HG03442 (cell line): ENCODE measurements around the gene TRAFD1.

ENCODE experiments used
- ATAC-seq: cut with Tn5 transposase; IDR thresholded peaks from one replicate; pipeline ENCODE4 v1.9.1; 2021; ENCODE audit warnings: mild to moderate bottlenecking, moderate library complexity; ENCODE audit not compliant: unreplicated experiment

Gene TRAFD1

DNA sequence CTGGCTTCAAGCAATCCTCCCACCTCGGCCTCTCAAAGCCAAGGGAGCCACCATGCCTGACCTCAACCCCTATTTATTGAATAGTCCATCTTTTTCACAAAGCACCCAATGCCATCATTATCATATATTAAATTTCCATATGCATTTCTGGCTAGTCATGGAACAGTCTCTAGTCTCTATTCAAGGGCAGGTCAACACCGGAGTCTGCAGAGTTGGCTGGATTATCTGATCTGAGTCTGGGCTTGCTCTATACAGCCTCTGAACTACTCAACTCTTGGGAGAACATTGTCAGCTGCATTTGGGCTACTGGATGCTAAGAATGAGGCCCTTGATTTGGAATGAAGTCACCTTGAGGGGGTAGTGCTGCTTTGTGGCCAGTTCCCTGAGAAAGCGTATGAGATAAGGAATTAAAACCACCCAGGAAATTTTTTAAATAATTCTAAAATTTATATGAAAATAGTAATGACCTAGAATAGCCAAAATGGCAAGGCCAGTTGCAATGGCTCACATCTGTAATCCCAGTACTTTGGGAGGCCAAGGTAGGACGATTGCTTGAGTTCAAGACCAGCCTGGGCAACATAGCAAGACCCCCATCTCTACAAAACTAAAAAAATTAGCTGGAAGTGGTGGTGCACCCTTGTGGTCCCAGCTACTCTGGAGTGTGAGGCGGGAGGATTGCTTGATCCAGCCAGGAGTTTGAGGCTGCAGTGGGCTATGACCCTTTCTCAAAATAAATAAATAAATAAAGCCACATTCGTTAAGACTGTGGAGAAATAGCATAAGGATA is 9.9 kb upstream of the TRAFD1 start:
- no peak for ATAC-seq

DNA sequence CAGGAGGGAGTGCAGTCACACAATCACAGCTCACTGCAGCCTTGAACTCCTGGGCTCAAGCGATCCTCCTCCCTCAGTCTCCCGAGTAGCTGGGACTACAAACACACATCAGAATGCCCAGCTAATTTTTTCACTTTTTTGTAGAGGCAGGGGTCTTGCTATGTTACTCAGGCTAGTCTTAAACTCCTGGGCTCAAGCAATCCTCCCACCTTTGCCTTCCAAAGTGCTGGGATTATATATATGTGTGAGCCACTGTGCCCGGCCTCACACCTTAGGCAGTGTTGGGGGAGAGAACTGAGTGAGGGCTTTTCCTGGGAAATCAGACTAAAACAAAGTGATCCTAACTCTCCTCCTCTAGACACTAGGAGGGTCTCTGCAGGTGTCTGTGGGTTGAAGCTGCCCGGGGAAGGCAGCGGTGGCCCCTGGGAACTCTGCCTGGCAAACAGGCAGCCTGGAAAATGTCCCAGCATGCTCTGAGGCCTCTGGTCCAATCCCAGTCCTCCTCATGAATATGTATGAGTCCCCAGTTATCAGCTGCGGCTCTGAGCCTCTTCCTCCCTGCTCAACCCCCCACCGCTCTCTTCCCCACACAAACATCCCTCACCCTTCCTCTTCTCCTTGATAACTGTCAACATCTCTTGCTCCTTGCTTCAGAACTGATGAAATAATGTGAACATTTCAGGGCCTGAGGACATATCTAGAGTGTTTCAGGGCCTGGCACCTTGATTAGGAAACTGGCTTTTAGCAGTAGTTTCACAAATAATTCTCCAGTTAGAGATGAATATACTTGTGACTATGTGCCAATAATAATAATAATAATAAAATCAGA is 8.9 kb upstream of the TRAFD1 start:
- ATAC-seq: no peak

GRCh38 chr12:112117685-112118084 is 7.7 kb upstream of the TRAFD1 start:
- no peak for ATAC-seq

DNA sequence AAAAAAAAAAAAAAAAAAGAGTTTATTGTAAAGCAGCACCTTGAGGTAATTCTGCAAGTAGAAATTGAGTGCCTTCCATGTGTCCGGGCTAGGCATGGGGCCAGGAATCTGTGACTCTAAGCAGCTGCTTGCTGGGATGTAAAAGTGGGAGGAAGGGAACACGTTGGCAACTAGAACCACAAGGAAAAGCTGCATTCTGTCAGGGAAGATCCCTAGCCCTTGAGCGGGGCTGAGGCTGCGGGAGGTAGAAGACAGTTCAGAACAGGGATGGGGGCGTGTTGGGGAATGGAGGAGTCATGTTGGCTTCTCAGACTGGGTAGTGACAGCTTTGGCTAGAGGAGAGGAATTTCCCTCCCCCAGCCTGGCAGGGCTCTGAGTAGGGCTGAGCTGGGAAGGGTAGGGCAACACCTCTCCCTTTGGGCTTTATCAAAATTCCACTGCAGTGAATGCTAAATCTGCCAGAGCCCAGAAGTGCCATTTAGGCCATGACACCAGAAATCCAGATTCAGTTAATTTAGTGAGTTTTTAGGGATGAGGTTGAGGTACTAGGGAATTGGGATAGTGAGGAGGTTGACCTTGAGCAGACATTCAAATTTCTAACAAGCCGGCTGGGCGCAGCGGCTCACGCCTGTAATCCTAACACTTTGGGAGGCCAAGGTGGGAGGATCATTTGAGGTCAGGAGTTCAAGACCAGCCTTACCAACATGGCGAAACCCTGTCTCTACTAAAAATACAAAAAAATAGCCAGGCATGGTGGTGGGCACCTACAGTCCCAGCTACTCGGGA is 3.4 kb upstream of the TRAFD1 start:
- ATAC-seq: no peak

GRCh38 chr12:112122823-112123690 is 2.3 kb upstream of the TRAFD1 start:
- no peak for ATAC-seq

GRCh38 chr12:112124918-112125249 is 476 bp upstream of the TRAFD1 start:
- ATAC-seq: no peak

- ATAC-seq: no peak
Observed at GRCh38 chr12:112126000-112126438, 659 bp downstream of the TRAFD1 start.

DNA sequence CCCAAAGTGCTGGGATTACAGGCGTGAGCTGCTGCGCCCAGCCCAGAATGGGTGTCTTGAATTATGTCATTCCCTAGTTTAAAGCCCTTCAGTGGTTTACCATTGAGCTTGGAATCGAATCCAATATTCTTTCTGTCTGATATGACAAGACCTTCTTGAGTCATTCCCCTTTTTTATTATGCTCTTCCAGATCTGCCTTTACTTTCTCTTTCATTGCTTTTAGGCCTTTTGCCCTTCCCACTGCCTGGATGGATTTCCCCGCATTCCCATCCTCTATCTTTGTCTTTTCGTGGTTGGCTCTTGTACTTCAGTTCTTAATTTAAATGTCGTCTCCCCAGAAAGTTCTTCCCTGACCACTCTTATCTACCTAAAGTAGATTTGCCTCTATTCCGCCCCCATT is 1.6 kb downstream of the TRAFD1 start:
- ATAC-seq: no peak

- ATAC-seq: no peak
Observed at GRCh38 chr12:112130441-112130998, 5.2 kb downstream of the TRAFD1 start.

- no peak for ATAC-seq
Observed at GRCh38 chr12:112131686-112132085, 6.3 kb downstream of the TRAFD1 start.

GRCh38 chr12:112133418-112133817 is 8.1 kb downstream of the TRAFD1 start:
- no peak for ATAC-seq

DNA sequence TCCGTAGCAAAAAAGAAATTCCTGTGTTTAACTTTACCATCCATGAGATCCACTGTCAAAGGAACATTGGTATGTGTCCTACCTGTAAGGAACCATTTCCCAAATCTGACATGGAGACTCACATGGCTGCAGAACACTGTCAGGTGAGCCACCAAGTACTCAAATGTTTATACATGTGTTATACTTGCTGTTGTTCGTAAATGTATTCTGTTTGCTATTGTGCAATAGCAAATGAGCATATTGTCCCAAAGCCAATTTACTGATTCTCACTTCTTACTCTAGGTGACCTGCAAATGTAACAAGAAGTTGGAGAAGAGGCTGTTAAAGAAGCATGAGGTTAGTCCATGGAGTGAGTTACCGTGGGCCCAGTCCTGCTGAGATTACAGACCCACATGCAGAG is 9.4 kb downstream of the TRAFD1 start:
- no peak for ATAC-seq

- no peak for ATAC-seq
Observed at GRCh38 chr12:112140728-112141127, 15.4 kb downstream of the TRAFD1 start.

DNA sequence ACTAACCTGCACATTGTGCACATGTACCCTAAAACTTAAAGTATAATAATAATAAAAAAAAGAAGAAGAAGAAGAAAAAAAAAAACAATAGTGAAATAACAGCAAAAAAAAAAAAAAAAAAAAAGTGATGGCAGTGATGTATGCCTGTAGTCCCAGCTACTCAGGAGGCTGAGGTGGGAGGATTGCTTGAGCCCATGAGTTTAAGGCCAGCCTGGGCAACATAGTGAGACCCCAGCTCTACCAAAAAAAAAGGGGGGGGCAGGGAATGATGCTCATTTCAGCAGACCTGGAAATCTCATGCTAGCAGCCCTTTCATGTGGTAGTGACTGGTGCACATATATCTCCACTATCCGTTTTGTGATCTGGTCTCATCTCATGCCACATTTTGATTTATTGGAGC is 20.8 kb downstream of the TRAFD1 start:
- no peak for ATAC-seq

DNA sequence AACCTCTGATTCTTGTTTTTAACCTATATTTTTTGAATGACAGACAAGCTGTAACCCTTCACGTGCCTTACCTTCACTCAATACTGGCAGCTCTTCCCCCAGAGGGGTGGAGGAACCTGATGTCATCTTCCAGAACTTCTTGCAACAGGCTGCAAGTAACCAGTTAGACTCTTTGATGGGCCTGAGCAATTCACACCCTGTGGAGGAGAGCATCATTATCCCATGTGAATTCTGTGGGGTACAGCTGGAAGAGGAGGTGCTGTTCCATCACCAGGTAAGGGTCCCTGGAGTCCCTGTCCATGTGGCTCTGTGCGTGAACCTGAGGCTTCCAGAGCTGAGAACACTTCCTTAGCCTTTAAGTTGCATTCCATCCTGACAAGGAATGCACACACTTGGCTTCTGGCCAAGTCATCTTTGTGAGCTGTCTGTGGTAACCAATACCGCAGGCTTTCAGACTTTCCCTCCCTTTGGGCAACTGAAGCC is 22.7 kb downstream of the TRAFD1 start:
- ATAC-seq: no peak

DNA sequence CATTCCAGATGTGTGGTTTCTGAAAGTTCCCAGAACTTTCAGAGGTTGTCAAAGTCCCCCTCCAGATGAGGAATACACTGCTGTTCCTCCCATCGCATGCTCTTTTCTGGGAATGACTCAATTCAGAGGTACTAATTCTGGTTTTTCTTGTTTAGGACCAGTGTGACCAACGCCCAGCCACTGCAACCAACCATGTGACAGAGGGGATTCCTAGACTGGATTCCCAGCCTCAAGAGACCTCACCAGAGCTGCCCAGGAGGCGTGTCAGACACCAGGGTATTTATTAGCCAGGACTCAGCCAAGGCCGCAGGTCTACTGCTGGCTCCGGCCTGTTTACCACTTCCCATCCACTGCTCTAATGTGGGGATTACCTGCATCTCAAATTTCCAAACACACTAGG is 24.2 kb downstream of the TRAFD1 start:
- ATAC-seq: no peak

DNA sequence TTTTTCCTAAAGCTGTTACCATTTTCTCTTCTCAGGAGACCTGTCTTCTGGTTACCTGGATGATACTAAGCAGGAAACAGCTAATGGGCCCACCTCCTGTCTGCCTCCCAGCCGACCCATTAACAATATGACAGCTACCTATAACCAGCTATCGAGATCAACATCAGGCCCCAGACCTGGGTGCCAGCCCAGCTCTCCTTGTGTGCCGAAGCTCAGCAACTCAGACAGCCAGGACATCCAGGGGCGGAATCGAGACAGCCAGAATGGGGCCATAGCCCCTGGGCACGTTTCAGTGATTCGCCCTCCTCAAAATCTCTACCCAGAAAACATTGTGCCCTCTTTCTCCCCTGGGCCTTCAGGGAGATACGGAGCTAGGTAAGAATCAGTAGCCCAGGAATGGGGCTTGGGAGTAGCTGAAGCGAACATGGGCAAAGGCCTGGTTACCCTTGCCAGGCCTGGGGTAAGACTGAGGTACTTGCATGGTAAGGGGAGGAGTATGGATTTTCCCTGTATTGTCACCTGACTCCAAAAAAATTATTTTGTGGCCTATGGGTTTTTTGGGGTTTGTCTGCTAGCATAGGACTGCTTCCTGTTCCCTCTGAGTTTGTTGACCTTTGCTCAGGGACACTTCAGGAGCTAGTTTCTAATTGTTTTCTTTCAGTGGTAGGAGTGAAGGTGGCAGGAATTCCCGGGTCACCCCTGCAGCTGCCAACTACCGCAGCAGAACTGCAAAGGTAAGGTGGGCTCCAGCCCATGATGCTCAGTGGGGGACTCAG is 26.6 kb downstream of the TRAFD1 start:
- ATAC-seq: no peak

- ATAC-seq: no peak
Observed at GRCh38 chr12:112153181-112153892, 28.0 kb downstream of the TRAFD1 start.

DNA sequence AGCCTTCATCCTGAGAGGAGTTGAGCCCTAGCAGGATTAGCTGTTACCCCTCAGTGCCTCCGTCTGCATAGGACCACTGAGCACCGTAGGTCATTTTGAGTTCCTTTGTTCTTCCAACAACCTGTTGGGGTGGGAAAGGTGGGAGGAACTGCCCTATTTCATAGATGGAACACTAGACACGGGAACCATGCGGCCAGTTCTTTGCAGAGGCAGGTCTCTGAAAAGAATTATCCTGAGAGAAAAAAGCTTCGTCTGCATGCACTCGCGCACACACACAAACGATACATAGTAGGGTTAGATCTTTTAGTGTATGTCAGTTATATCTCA is 28.5 kb downstream of the TRAFD1 start:
- ATAC-seq: no peak
